ENCODE measurements around the gene TNIP1.

DNA sequence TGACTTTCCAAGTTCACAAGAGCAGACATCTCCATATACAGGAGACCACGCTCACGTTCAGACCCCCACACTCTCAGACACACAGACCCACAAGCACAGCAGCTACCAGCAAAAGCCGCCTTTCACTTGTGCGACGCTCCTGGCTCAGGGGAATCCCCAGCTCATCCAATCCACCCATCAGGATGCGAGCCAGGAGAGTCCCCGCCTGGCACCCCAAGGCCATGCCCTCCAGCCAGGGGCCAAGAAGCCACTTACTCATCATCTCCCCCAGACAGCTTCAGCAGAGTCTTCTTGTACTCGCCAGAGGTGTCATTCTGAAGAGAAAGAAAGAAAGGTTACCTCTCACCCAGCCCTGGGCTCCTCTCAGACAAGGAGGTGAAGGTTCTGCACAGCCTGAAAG lies 47.1 kb upstream of the TNIP1 start:
- TF ChIP-seq EP300 (IDR thresholded peaks at IDR 0.05), result no peak
- TF ChIP-seq, protein P1, sequence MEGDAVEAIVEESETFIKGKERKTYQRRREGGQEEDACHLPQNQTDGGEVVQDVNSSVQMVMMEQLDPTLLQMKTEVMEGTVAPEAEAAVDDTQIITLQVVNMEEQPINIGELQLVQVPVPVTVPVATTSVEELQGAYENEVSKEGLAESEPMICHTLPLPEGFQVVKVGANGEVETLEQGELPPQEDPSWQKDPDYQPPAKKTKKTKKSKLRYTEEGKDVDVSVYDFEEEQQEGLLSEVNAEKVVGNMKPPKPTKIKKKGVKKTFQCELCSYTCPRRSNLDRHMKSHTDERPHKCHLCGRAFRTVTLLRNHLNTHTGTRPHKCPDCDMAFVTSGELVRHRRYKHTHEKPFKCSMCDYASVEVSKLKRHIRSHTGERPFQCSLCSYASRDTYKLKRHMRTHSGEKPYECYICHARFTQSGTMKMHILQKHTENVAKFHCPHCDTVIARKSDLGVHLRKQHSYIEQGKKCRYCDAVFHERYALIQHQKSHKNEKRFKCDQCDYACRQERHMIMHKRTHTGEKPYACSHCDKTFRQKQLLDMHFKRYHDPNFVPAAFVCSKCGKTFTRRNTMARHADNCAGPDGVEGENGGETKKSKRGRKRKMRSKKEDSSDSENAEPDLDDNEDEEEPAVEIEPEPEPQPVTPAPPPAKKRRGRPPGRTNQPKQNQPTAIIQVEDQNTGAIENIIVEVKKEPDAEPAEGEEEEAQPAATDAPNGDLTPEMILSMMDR (IDR thresholded peaks at IDR 0.05), result no peak

Data from sigmoid colon (tissue), 4 donors.